GM06990 (cell line): ENCODE data around the gene ACOX3.

Experiments
- DNase-seq: peaks from one replicate; pipeline ENCODE4 v3.0.0-alpha.2; 2011; ENCODE audit not compliant: insufficient read length; ENCODE audit errors: extremely low read depth
- H3K27me3 ChIP-seq: replicated peaks from 2 replicates; pipeline ENCODE4 v1.6.0; 2011; ENCODE audit warnings: low read length; ENCODE audit not compliant: control insufficient read depth, insufficient read depth
- H3K36me3 ChIP-seq: 2 replicates; pipeline ENCODE4 v1.5.1; 2011; ENCODE audit warnings: low read length; ENCODE audit not compliant: control insufficient read depth, insufficient read depth
- H3K4me3 ChIP-seq: replicated peaks from 2 replicates; pipeline ENCODE4 v1.5.1; 2011; ENCODE audit warnings: low read depth, mild to moderate bottlenecking, control low read depth, low read length
- CTCF ChIP-seq: IDR thresholded peaks from 2 replicates; pipeline ENCODE4 v1.5.1; 2011; ENCODE audit warnings: low read length, control low read depth, mild to moderate bottlenecking, inconsistent platforms; ENCODE audit not compliant: insufficient read depth, poor library complexity, severe bottlenecking

ACOX3 gene

GRCh38 chr4:8464381-8464780 is 23.9 kb upstream of the ACOX3 start:
- Histone ChIP-seq H3K36me3 (peaks cover 23% of the 10 kb centered on the region), H3K27me3 (no peaks in the 10 kb centered on the region), H3K4me3 (no peak overlapping the region)
- TF ChIP-seq CTCF: no peak
- DNase-seq: no peak

GRCh38 chr4:8463811-8464210 is 23.3 kb upstream of the ACOX3 start:
- H3K27me3 ChIP-seq: no peaks in the 10 kb centered on the region
- peaks cover 18% of the 10 kb centered on the region for H3K36me3 ChIP-seq
- DNase-seq: no peak
- TF ChIP-seq CTCF: no peak
- no peak overlapping the region for H3K4me3 ChIP-seq

- Histone ChIP-seq H3K4me3 (no peak overlapping the region), H3K36me3 (peaks cover 16% of the 10 kb centered on the region), H3K27me3 (no peaks in the 10 kb centered on the region)
- DNase-seq: no peak
- no peak for TF ChIP-seq CTCF
Measured at GRCh38 chr4:8461616-8462015, 21.1 kb upstream of the ACOX3 start.

- peaks cover 14% of the 10 kb centered on the region for H3K36me3 ChIP-seq
- no peak for DNase-seq
- TF ChIP-seq CTCF: no peak
- no peak overlapping the region for H3K4me3 ChIP-seq
- H3K27me3 ChIP-seq: no peaks in the 10 kb centered on the region
Measured at GRCh38 chr4:8461086-8461485, 20.6 kb upstream of the ACOX3 start.

- H3K36me3 ChIP-seq: peaks cover 10% of the 10 kb centered on the region
- no peak for TF ChIP-seq CTCF
- no peaks in the 10 kb centered on the region for H3K27me3 ChIP-seq
- no peak for DNase-seq
- H3K4me3 ChIP-seq: no peak overlapping the region
Measured at GRCh38 chr4:8459867-8460445, 19.4 kb upstream of the ACOX3 start.
